ENCODE data around the gene LRP5.

Gene LRP5

GRCh38 chr11:68372625-68373024 lies 60.2 kb downstream of the LRP5 start:
- no peak for DNase-seq

- DNase-seq, result no peak
Measured at GRCh38 chr11:68373189-68373814, 60.9 kb downstream of the LRP5 start.

DNA sequence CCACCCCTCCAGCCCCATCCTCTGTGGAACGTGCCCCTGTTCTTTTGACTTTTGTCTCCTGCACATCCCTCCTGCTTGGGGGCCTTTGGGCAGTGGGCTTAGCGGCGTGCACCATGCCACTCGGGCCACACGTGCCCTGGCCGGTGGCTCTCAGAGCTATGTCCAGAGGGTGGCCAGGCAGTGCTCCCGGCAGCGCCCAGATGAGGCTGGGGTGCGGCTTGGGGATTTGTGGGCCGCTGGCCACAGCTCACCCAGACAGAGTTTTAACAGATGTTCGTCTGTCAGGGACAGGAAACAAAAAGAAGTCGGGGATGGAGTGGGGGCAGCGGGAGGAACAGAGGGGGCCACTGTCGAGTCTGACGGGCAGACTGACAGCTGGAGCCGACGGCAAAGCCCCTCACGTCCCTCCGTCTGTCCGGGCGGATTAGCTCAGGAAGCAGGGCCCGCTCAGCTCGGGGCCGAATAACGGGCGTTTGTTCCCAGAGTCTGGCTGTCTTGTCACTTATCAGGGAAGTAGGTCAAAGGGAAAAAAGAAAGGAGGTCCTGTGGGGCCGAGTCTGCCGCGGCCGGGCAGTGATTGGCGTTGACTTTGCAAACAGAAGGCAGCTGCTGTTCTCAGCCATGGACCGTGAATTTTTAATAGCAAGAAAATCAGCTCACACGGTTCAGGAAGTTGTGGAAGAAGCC lies 61.6 kb downstream of the LRP5 start:
- peak; percentile 40 for DNase-seq

DNA sequence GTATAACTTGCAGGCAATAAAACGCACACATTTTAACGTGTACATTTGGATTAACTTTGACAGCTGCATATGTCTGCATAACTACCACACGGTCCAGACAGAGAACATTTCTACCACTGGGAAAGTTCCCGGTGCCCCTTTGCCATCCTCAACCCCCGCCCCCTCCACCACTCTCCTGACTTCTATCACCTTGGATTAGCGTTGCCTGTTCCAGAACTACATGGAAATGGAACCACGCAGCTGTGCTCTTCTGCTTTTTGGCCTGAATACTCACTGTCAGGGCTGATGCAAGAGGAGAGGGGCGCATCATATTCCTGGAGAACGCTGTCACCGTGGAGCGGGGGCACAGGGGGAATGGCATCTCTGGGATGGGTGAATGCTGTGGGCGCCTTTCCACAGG lies 62.1 kb downstream of the LRP5 start:
- no peak for DNase-seq

- DNase-seq, result no peak
Measured at GRCh38 chr11:68375337-68375736, 62.9 kb downstream of the LRP5 start.

- peak; percentile 88 for DNase-seq
Measured at GRCh38 chr11:68375766-68376165, 63.4 kb downstream of the LRP5 start.

DNA sequence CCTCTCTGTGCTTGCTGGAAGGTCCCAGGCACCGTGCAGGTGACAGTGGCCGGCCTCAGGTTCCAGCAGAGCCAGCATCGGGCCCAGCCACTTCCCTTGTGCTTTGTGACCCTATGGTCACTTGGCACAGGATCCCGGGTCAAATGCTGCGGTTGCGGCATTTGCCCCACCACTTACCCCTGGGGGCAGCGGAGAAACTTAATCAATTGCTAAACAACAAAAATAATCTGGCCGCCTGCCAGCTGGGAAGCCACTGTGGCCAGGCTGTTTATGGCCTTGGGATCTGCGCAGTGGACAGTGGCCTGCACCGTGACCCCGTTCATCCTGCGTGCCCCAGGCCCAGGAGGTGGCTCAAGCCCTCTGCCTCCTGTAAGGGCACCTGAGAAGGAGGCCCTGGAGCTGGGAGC lies 65.0 kb downstream of the LRP5 start:
- DNase-seq, result no peak

- no peak for DNase-seq
Measured at GRCh38 chr11:68379206-68379605, 66.8 kb downstream of the LRP5 start.

DNA sequence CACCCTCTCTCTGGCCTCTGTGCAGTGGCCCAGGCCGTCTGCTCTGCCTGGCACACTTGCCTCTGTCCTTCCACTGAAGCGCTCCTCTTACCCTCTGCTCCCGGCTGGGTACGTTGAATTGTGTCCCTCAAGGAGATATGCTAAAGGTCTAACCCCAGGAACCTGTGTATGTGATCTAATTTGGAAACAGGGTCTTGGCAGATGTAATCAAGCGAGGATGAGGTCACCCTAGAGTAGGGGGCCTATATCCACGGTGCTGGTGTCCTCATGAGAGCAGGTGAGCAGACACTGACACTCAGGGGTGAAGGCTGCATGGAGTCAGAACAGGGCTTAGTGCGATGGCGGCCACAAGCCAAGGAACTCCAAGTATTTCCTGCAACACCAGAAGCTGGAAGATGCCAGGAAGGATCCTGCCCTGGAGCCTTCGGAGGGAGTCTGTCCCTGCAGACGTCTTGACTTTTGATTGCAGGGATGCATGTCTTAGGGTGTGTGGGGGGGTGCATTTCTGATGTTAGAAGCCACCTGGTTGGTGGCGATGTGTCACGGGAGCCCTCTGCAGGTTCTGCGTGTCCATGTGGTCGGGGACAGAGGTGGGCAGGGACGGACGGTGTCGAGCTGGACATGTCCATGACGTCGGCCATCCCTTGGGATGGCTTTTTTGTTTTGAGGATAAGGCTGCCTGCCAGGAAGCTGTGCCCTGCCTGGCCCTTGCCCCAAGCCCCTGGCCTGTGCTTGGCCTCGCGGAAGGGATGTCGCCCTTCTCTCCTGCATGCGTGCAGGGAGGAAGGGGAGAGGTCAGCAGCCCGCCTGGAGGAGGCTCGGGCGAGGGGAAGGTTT lies 68.6 kb downstream of the LRP5 start:
- no peak for DNase-seq

DNA sequence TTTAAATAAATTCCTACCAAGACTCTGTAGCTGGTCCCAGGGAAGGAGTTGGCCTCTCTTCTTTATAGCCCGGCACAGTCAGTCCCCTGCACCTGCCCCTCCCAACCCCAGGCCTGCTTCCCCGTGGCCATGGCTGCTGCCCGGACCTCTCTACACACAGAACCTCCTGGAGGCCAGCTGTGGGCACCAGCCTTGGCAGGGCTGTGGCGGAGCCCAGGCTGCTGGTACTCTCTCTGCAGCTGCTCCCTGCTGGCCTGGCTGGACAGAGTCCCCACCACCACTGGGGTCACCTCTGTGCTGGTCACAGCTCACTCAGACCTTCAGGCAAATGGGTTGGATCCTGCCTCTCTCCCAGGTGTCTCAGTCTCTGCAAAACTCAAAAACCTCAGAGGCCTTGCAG lies 69.3 kb downstream of the LRP5 start:
- DNase-seq, result no peak

GRCh38 chr11:68382358-68382998 lies 70.1 kb downstream of the LRP5 start:
- no peak for DNase-seq

GRCh38 chr11:68383976-68384501 lies 71.6 kb downstream of the LRP5 start:
- peak; percentile 52 for DNase-seq

DNA sequence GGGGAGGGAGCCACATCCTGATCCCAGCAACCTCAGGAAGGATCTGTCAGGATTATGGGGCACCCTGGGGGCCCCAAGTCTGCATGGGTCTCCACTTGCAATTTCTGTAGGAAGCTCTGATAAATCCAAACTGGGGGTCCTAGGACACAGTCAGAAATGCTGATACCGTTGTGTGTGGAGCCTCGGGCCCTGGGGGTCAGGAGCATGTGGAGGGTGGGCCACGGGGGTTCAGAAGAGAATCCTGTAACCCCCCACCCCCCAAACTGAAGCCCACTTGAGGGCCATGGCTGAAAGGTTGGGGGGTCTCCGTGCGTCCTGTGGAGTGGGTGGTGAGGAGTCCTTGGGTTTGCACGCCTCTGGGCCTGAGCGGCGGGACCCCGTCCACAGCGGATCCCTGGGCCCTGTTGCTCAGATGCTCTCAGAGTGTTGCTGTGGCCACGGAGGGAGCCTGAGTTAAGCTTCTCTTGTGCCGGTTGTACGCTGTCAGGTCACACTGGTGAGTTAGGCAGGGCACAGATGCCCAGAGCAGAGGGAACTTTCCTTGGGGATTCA lies 72.2 kb downstream of the LRP5 start:
- DNase-seq, result no peak

DNA sequence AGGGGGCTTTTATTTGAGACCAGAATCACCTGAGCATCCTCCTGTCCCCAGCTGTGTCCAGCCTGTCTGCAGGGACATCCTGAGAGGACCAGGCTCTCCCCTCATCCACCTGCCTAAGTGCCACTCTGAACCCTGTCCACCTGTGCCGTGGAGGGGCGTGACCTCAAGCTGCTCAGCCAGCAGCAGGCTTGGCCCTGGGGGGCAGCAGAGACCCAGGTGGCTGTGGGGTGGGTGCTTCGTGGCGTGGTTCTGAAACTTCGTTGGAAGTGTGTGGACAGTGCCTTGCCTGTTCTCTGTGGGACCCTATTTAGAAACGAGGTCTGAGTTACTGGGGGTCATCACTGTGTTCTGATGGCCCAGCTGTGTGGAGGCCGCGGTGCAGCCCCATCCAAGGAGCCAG lies 72.7 kb downstream of the LRP5 start:
- DNase-seq, result no peak

- no peak for DNase-seq
Measured at GRCh38 chr11:68386331-68386978, 74.1 kb downstream of the LRP5 start.

DNA sequence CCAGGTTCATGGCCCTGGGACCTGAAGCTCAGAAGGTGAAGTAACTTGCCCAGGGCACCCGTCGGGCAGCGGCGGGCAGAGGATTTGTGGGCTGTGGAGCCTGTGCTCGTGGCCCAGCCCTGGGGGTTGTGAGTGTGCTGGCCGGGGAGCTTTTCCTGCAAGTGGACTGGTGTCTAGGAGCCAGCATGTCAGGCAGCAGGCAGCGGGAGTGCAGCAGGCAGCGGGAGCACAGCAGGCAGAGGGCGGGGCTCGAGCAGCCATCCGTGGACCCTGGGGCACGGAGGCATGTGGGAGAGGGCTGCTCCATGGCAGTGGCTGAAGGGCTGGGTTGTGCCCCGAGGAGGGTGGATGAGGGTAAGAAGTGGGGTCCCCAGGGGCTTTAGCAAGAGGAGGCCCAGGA lies 75.4 kb downstream of the LRP5 start:
- no peak for DNase-seq

GRCh38 chr11:68388595-68389198 lies 76.3 kb downstream of the LRP5 start:
- no peak for DNase-seq

- DNase-seq, result no peak
Measured at GRCh38 chr11:68390315-68390714, 77.9 kb downstream of the LRP5 start.

GRCh38 chr11:68392822-68393221 lies 80.4 kb downstream of the LRP5 start:
- DNase-seq, result no peak

DNA sequence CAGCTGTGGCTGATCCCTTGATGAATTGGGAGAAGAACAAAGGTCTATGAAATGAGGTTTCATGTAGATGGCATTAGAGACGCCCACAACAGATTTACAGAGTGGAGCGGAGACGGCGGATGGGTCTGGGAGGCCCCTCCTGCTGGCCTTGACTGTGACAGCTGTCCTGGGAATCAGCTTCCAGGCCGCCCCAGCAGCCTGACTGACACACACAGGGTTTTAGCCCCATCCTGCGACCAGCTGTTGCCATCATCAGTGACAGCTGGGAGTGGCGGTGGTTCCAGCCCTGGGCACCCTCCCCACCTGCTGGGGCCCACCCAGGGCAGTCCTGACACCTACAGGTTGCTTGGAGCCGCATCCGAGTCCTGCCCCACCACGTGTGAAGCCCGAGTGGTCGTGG lies 84.1 kb downstream of the LRP5 start:
- DNase-seq, result no peak

DNA sequence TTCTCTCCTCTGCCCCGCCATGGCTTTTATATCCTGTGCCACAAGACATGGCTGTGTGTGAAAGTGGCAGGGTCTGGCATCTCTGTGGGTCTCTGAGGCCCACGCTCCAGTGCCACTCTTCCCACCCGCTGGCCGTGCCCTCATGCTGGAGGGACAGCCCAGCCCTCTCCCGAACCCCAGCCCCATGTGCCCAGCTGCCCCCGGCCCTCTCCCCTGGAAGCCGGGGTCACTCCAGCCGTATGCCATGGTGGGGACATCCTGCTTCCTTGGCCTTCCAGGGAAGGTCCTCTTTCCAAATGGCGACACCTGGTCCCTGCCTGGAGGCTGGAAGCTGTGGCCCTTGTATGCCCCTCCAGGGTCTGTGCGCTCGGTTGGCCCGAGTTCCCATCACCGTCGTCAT lies 84.9 kb downstream of the LRP5 start:
- DNase-seq, result no peak
